ENCODE results near the gene RHOT2.
"Not testable (repeated sequence)": the region's sequence is repeated elsewhere in the genome, so short reads cannot be mapped to it uniquely, and the experiment has no call there.

The RHOT2 gene

DNA sequence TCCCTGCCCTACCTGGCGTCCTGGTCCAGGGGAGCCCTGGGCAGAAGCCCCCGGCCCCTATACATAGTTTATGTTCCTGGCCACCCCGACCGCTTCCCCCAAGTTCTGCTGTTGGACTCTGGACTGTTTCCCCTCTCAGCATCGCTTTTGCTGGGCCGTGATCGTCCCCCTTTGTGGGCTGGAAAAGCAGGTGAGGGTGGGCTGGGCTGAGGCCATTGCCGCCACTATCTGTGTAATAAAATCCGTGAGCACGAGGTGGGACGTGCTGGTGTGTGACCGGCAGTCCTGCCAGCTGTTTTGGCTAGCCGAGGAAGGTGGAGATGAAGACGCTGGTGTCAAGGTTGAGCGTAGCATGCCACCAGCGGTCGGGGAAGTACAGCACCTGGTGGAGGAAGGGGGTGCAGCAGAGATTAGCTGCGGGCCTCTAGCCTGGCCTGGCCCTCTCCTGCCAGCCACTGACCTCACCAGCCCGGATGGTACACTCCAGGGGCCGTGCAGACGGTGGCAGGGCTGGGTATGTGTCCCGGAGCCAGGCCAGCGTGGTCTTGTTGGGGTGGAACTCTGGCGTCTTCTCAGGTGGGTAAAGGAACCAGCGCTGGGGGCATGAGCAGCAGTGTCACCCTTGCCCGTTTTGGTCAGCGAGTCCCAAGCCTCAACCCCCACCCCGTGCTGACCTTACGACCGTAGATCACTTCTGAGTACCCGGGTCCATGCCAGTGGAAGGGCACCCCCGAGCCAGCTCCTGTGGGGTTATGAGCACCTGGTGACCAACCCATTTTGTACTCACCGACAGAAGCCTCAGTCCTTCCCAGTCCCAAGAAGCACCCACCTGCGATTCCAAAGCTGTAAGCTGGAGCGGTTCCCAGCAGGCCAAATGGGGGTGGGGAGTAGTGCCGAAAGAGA is 14.8 kb downstream of the RHOT2 start:
- no peak for DNase-seq

DNA sequence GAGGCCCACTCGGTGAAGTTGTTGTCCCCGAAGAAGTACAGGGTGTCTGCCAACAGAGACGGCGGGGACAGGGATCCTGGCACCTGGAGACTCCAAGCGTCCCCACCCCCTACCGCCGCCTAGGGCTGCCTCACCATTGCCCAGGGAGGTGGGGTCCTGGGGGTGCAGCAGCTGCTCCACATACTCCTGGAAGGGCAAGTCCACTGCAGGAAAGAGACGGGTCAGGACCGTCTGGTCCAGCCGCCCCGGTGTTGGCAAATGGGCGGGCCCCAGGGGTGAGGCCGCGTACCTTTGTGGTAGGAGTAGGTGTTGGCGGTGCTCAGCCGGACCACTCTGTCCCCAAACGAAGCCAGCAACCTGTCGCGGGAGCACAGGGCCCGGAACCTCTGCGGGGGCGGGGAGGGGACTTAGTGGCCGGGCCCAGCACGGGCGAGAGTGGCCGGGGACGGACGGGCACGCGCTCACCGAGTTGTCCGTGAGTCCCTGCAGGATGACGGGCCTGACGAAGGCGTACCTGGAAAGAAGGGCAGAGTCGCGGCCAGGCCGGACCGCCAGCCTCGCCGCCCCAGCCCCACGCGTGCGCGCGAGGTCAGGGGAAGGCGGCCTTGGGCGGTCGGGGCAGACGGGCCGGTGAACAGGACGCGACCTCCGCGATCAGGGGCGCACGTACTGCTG is 15.6 kb downstream of the RHOT2 start:
- DNase-seq, result no peak

DNA sequence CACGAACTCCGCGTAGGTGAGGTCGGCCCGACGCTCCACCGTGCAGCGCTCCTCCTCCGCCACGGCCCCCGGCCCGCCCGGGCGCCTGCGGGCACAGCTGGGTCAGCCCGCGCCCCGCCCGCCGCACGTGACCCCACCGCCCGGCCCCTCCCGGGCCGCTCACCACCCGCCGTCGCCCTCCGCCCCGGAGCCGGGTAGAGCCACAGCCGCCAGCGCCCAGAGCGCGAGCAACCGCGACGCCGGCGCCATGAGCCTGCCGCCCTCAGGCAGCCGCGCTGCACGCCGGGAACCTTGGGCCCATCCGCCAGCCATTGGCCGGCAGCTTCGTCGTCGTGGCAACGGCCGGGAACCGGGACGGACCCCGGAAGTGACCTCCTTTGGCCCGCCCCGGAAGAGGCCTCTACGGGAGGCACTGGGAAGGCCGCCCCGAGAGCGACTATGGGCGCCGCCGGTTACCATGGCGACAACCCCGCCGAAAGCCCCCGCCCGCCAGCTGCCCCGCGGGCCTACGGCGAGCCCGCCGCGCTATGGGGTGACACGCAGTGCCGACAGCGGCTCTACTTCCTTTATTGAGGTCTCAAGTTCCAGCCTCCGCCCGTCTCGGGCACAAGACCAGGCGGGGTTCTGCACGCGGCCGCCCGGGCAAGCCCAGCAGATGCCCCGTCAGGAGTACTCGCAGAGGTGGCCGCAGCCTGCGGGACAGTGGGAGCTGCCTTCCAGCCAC is 16.3 kb downstream of the RHOT2 start, which contains the start of gene JMJD8:
TSS of gene JMJD8 (minus strand) at position 264 of the 724 bp plus-strand sequence. CDS start at position 249, 15 bp downstream.
- DNase-seq, result peak; percentile 94

DNA sequence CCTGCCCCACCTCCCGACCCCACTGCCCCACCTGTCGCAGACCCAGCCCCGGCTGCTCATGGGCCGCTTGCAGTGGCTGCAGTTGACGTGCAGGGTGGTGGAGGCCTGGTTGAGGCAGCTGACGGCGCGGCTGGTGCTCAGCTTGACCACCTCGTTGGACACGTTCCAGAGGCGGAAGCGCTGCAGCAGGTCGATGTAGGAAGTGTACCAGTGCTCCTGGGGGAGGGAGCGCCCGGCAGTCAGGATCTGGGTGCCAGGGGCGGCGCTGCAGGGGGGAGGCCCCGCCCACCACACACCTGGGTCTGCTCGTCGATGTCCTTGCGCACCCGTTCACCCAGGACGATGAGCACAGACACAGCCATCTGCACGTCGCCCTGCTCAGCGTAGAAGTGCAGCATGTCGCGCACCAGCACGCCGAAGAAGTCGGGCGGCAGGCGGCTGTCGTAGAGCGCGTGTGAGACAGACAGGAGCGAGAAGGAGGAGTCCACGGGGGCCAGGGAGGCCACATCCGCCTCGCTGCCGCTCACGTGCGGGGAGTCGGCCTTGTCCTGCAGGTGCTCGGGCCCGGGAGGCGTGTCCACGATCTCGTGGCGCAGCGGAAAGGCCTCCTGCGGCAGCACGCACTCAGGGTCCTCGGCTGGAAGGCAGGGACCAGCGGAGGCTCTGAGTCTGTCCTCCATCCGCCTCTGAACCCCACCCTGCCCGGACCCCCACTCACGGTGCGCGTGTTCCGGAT is 17.2 kb downstream of the RHOT2 start:
- no peak for DNase-seq

DNA sequence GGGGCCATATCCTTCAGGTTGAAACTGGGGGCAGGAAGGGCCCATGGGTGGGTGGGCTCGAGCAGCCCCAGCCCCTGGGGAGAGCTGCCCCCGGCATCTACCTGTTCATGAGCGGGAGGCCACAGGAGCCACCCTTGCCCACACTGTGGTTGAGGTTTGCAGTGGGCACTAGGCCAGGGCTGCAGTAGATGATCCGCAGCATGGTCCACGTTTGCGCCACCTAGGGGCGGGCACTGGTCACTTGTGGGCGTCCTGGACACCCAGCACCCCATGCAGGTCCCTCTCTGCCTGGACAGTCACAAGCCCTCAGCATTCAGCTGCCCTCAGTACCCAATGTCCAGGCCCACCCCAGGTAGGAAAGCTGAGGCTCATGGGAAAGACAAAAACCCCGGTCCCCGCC is 18.0 kb downstream of the RHOT2 start:
- DNase-seq, result no peak

DNA sequence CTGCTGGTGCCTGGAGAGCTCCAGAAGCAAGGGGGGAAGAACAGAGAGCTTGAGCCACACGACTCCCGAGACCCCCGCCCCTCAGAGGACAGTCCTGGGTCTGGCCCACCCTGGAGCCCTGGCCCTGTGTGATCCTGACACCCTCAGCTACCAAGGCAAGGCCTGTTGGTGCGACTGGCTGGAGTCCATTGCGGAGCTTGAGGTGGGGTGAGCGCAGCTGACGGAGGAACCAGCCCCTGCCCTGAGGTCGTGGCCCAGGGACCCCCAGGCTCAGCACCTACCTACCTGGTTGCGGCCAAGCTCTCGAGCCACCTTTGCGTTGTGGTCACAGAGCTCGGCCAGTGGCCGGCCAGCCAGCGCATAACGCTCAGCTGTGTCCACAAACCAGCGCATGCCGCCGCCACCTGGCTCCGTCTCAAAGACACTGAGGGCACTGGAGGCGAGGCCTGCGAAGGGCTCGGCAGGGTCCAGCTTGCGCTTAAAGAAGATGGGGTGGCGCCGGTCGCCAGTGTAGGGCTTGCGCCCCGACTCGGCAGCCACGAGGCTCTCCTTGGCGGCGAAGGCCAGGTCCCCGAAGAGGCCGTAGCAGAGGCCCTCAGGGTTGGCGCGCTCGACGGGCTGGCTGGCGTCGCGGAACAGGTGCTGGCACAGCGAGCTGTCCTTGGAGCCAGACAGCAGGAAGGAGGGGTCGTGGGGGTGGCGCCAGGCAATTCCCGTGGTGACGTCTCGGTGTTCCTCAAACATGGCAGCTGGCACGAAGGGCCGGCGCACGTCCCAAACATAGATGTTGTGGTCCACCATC is 18.7 kb downstream of the RHOT2 start:
- no peak for DNase-seq

DNA sequence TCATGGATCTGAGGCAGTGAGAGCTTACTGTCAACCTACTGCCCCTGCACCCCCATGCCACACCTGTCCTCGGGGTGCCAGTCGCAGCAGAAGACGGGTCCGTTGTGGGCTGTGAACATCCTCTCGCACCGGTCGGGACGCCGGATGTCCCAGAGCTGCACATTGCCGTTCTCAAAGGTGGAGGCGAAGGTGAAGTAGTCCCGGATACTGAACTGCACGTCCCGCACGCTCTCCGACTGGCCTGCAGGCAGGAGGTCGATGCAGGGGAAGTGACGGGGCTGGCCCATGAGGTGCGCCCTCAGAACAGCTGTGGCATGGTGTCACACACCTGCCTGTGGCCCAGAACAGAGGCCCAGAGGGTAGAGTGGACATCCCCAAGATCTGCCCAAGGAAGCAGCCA is 19.6 kb downstream of the RHOT2 start:
- no peak for DNase-seq

DNA sequence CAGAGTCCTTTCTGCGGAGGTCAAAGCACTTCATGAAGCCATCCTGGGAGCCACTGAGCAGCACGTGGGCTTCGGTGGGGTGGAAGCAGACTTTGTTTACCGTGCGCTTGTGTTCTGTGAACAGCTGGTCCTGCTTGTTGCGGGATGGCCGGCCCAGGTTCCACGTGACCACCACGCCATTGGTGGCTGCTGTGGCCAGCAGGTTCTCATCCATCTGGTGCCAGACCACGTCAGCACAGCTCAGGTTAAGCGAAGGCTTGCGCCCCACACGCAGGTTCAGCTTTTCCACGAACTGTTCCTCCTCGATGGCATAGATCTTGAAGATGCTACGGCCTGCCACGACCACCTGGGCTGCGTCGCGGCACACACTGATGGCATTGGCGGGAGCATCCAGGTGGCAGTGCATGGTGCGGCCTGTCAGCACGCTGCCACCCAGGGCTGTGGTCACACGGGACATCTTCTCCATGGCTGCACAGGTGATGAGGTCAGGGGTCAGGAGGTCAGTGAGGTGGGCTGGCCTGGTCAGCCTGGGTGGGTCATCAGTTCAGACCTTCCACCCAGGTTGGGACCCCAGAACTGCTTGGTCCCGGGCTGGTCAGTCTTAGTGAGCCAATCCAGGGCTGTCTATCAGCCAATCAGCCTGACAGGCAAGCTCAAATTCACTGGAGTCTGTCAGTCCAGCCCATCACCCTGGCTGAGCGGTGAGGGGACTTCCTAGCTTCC is 21.4 kb downstream of the RHOT2 start:
- DNase-seq, result no peak

DNA sequence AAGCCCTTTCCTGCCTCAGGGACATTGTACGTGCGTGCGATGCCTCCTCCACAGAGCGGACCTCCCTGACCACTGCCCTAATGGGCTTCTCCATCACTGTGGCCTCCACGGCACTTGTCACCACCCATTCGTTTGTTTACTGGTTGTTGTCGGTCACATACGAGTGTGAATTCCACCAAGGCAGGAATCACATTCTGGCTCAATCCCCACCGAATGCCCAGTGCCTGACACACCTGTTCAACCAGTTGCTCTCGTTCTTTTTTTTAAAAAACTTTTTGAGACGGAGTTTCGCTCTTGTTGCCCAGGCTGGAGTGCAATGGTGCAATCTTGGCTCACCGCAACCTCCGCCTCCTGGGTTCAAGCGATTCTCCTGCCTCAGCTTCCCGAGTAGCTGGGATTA is 23.3 kb downstream of the RHOT2 start:
- DNase-seq, result not testable (repeated sequence)

DNA sequence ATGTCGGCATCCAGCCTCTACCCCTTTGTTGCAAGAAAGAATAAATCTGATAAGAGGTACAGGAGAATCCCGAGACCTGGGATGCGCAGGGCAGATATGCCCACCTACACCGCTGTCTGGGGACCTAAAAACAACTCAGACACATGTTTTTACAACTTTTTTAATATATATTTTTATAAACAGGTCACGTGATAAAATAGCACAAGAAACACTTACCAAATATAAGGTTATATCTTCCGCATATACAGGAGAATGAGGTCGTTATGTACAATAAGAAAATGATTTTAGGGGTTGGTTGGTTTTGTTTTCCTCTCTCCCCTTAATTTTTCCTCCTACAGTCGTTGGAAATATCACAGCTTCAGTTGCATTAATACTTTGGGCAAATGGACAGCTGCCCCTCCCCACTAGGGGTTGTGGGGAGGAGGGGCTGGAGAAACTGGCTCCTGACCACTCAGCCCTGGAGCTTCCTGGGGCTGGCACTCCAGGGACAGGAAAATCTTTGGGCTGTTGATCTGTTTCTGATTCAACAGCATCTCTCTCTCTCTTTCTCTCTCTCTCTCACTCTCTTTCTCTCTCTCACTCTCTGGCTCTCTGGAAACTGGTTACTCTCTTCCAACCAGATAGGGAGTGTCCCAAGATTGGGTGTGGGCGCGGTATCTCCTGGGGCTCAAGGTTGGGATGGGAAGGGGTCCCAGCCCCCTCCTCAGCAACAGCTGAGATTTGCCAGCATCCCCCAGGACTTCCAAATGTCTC is 24.6 kb downstream of the RHOT2 start:
- DNase-seq, result no peak

DNA sequence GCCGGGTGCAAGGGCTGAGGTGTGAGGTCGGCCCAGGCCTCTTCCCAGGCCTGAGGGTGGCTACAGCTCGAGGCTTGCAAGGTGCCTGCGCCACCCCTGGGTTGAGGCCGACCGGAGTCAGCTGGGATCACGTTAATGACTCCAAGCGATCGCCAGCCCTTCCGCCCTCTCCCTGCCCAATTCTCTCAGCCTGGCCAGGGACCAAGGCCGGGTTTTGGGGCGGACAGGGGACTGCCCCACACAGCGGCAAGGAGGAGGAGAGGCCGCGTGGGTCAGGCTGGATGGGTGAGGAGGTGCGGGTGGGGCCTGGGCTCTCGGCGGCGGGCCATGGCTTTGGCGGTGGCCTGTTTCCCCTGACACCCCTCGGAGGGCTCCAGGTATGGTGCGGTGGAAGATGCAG is 25.4 kb downstream of the RHOT2 start:
- DNase-seq, result no peak

DNA sequence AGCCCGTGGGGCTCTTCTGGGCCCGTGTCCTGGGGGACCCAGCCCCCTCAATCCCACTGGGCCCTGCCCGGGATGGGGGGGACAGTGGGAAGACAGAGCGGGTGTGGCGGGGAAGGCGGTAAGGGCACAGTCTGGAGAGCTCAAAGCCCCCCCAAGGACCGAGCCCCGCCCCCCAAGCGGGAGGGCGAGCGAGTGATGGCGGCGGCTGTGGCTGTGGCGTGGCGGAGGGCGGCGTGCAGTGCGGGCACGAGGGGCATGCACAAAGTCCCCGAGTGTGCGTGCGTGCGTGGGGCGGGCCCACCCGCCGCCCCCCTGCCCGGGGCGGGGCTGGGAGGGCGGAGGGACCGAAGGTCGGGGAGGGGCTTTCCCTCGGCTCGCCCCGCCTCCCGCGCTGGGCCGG is 25.8 kb downstream of the RHOT2 start:
- DNase-seq, result no peak

DNA sequence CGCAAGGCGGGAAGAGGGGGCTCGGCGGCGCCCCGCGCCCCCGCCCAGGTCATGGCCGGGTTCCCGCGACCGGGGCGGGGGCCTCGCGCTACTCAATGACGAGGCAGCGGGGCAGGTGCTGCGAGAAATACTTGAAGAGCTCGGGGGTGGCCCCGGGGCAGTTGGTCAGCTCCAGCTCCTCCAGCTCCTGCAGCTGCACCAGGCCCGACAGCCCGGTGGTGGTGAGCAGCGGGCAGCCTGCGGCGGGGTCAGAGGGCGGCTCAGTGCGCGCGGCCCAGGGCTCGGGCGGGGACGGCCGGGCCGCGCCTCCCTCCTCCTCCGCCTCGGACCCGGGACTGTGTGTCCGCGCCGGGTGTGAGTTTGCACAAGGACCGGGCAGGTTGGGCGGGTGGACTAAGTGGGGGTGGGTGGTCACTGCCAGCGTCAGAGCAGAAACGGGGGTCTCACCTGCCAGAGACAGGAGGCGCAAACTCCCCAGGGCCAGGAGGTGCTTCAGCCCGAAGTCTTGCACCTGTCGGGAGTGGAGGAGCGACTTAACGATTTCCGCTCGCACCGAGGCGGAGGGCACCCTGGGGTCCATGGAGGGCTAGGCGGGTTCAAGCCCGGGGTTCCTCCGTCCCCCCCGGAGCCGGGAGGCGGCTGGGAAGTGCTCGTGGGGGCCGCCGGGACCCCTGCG is 26.4 kb downstream of the RHOT2 start:
- no peak for DNase-seq

DNA sequence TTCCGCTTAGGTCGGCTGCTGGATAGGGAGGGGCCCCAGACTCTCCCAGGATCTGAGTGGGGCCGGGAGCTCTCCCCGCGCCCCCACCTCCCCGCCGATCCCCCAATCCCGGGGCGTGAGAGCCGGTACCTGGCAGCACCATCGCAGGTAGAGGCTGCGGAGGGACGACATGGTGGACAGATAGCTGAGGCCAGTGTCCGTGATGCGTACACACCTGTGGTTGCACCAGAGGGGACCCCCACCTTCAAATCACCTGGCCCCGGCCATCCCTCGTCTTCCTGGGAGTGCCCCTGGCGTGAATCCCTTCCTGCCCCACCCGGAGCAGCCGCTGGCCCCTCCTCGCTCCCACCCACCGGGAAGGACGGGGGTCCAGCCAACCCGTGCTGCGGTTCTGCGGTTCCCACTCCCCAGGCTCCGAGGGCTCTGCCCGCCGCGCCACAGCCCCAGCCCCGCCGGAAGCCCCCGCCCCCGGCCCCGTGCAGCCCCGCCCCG is 27.0 kb downstream of the RHOT2 start:
- DNase-seq, result no peak

DNA sequence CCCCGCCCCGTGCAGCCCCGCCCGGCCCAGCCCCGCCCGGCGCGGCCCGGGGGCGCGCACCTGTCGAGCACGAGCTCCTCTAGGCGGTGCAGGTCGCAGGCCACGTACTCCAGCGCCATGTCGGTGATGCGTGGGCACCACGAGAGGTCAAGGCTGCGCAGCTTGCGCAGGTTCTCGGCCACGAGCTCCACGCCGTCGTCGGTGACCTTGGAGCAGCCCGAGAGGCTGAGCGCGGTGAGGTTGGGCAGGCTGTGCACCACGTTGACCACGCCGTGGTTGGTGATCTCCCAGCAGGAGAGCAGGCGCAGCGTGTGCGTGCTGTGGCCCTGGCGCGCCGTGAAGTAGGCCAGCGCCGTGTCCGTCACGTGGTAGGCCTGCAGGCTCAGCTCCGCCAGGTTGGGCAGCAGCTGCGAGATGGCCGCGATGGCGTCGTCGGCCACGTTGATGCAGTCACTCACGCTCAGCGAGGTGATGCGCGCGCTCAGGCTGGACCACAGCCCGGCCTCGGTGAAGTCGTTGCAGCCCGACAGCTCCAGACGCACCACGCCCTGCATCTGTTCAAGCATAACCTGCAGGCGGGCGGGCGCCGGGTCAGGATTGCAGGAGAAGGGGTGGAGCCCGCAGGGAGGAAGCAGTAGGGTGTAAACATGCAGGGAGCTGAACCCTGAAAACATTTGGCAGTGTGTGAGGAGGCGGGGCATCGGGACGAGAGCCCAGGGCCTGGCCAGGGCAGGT is 27.6 kb downstream of the RHOT2 start:
- DNase-seq, result peak; percentile 51

DNA sequence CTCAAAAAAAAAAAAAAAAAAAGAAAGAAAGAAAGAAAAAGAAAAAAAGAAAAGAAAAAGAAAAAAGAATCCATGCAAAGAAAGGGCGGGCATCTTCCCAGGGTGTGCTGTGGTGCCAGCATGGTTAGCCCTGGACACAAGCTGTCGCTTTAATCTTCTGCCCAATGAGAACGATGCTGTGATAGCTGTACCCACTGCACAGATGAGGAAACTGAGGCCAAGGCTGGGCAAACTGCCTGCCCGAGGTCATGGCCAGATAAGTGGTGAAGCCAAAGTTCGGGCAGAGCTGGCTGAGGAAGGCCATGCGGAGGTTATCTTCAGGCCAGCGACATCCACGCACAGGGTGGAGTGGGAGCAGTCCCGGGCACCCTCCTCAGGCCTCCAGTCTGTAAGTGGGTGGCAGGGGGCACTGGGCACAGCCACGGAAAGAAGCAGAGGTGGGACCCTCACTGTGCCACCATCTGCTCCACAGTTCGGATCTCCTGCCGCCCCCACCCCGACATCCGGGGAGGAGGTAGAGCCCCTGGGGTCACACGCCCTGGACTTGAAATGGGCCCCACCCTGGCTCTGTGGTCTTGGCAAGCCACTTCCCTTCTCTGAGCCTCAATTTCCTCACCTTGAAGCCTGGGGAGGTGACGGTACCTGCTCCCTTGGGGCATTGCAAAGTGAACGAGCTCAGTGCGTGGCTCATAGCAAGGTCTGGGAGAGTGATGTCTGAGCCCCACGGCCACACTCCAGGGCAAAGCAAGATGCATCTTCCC is 31.2 kb downstream of the RHOT2 start:
- DNase-seq, result no peak

DNA sequence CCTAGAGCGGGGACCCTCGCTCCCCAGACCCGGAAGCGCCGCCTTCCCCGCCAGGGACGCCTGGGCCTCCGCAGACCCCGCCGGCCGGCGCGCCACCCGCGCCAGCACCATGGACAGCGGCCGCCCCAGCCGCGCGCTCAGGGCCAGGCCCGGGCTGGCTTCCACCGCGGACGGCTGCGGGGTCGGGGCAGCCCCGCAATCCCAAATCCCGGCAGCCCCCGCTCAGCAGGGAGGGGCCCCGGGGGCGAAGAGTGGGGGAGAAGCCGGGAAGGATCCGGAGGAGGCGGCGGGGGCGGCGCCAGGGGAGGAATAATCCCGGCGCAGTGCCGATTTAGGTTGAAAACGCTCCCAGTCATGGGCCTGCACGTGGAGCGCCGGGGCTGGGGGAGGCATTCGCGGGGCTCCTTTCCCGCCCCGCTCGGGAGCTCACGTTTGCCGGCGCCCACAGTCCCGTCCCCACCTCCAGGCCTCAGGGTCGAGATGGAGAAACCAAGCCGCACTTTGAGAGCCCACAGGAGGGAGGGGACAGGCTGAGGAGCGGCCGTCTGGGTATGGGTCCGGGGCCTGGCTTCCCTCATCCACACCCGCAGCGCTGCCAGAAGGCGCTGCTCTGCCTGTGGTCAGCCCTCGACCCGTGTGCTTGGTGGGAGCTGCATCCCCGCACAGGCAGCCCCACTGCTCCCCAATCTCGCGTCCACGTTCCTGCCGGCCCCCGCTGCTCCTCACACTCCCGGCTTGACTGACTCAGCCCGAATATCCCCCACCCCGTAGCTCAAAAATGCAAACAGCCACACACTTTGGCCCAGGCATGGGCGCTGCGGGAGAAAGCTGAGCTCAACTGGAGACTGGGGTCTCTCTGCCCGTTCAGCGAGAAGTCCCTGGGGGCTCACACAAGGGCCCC is 33.0 kb downstream of the RHOT2 start:
- DNase-seq, result no peak

Data from activated T-cell treated with anti-CD3 and anti-CD28 coated beads for 4 hours (primary cell).